PC-9 (cell line): ENCODE measurements around the gene CRTC3. TPM values are rescaled to one million over a fixed set of nuclear protein-coding genes. Genes with fewer than 3 reads are reported as not detected.

Experiments used
- BruUV-seq: library from RNA; stranded (reverse); fragments of 400-500 nt; replicated peaks from 2 replicates; lab custom pipeline; 2021; lab: Mats Ljungman, UMichigan
- CTCF ChIA-PET: fragments of 300-600 bp; sonication (Branson Sonifier 250); formaldehyde crosslinking; loops from one replicate; lab custom pipeline; 2022; ENCODE audit warnings: antibody characterized with exemption; lab: Charles Lee
- POLR2A ChIA-PET: fragments of 300-600 bp; sonication (Branson Sonifier 250); formaldehyde crosslinking; loops from one replicate; lab custom pipeline; 2022; ENCODE audit warnings: antibody characterized with exemption; ENCODE audit not compliant: unreplicated experiment; lab: Charles Lee
- DNase-seq, 2 experiments: peaks; one replicate each; pipeline versions ENCODE4 v3.0.0 to v3.0.0-alpha.2; 2015 to 2022; ENCODE audit warnings: mixed read lengths in 1 of 2
- H2AFZ ChIP-seq: fragments of 200-600 bp; sonication (generic); 2 replicates; pipeline ENCODE4 v1.8.1; 2017; ENCODE audit warnings: antibody characterized with exemption
- H3F3A ChIP-seq: fragments of 200-600 bp; sonication (generic); 2 replicates; pipeline ENCODE4 v1.8.1; 2017; ENCODE audit warnings: antibody characterized with exemption, mild to moderate bottlenecking, low read depth; ENCODE audit not compliant: insufficient read depth
- H3K27ac ChIP-seq: fragments of 200-600 bp; sonication (generic); 2 replicates; pipeline ENCODE4 v1.6.1; 2016; ENCODE audit warnings: mixed run types
- H3K27me3 ChIP-seq: fragments of 200-600 bp; sonication (generic); 2 replicates; pipeline ENCODE4 v1.6.1; 2016; ENCODE audit warnings: low read depth, mixed run types; ENCODE audit not compliant: insufficient read depth
- H3K36me3 ChIP-seq: fragments of 200-600 bp; sonication (generic); 2 replicates; pipeline ENCODE4 v1.6.1; 2016; ENCODE audit warnings: low read depth, mixed run types
- H3K4me1 ChIP-seq: fragments of 200-600 bp; sonication (generic); replicated peaks from 2 replicates; pipeline ENCODE4 v1.6.1; 2016; ENCODE audit warnings: mixed run types; ENCODE audit not compliant: insufficient read depth
- H3K4me2 ChIP-seq: fragments of 200-600 bp; sonication (generic); 2 replicates; pipeline ENCODE4 v1.6.1; 2017; ENCODE audit warnings: mixed run types
- H3K4me3 ChIP-seq: fragments of 200-600 bp; sonication (generic); 2 replicates; pipeline ENCODE4 v1.6.1; 2016; ENCODE audit warnings: mixed run types
- H3K79me2 ChIP-seq: fragments of 200-600 bp; sonication (generic); 2 replicates; pipeline ENCODE4 v1.6.1; 2017; ENCODE audit warnings: low read depth, mixed run types
- H3K9me2 ChIP-seq: fragments of 200-600 bp; sonication (generic); 2 replicates; pipeline ENCODE4 v1.8.1; 2017; ENCODE audit warnings: mild to moderate bottlenecking; ENCODE audit not compliant: insufficient read depth
- H3K9me3 ChIP-seq: fragments of 200-600 bp; sonication (generic); 2 replicates; pipeline ENCODE4 v1.8.1; 2016; ENCODE audit warnings: low read depth; ENCODE audit not compliant: insufficient read depth
- H4K20me1 ChIP-seq: fragments of 200-600 bp; sonication (generic); 2 replicates; pipeline ENCODE4 v1.8.1; 2017; ENCODE audit not compliant: insufficient read depth
- EZH2 ChIP-seq: fragments of 200-600 bp; sonication (generic); IDR thresholded peaks from 2 replicates; pipeline ENCODE4 v1.8.0; 2017; ENCODE audit warnings: antibody characterized with exemption, low read depth
- intact Hi-C: fragments of 100-400 bp; cut with micrococcal nuclease; formaldehyde crosslinking; loops from one replicate; pipeline ENCODE4 v1.10.0; 2022; ENCODE audit not compliant: unreplicated experiment
- total RNA-seq: library from RNA; stranded (reverse); gene quantifications from 2 replicates; pipeline ENCODE4 v1.2.3, GENCODE V29; 2021
- TF ChIP-seq, protein P1 (sequence below): fragments of 200-600 bp; sonication (generic); conservative IDR thresholded peaks from 2 replicates; pipeline ENCODE4 v1.6.1; 2017; ENCODE audit warnings: mixed run types, antibody characterized with exemption, mild to moderate bottlenecking, moderate library complexity

Gene CRTC3
- total RNA-seq, 1 experiment from 2014 or later = 18.6 TPM

GRCh38 chr15:90691369-90691768, 161.6 kb downstream of the CRTC3 start:
- H4K20me1 ChIP-seq = no peaks in the 10 kb centered on the region
- ChIA-PET POLR2A (no interaction called here), CTCF (no interaction called here)
- no peaks in the 10 kb centered on the region for H3K9me3 ChIP-seq
- DNase-seq = no peak
- H3K27me3 ChIP-seq = no peaks in the 10 kb centered on the region
- H3K4me1 ChIP-seq = no peaks in the 10 kb centered on the region
- no peak overlapping the region for H3K4me2 ChIP-seq
- no peak overlapping the region for H2AFZ ChIP-seq
- H3K36me3 ChIP-seq = no peaks in the 10 kb centered on the region
- H3K79me2 ChIP-seq = no peaks in the 10 kb centered on the region
- H3K27ac ChIP-seq = no peak overlapping the region
- TF ChIP-seq, protein P1, sequence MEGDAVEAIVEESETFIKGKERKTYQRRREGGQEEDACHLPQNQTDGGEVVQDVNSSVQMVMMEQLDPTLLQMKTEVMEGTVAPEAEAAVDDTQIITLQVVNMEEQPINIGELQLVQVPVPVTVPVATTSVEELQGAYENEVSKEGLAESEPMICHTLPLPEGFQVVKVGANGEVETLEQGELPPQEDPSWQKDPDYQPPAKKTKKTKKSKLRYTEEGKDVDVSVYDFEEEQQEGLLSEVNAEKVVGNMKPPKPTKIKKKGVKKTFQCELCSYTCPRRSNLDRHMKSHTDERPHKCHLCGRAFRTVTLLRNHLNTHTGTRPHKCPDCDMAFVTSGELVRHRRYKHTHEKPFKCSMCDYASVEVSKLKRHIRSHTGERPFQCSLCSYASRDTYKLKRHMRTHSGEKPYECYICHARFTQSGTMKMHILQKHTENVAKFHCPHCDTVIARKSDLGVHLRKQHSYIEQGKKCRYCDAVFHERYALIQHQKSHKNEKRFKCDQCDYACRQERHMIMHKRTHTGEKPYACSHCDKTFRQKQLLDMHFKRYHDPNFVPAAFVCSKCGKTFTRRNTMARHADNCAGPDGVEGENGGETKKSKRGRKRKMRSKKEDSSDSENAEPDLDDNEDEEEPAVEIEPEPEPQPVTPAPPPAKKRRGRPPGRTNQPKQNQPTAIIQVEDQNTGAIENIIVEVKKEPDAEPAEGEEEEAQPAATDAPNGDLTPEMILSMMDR = no peak
- TF ChIP-seq EZH2 = no peak
- no peak overlapping the region for H3K4me3 ChIP-seq
- no peaks in the 10 kb centered on the region for H3K9me2 ChIP-seq
- no peaks in the 10 kb centered on the region for H3F3A ChIP-seq
- intact Hi-C loops = loop anchor here (10.0 kb wide), 1 partner anchor 187 kb away; no protein-coding TSS in a partner anchor
- BruUV-seq = no TSS peak

DNA sequence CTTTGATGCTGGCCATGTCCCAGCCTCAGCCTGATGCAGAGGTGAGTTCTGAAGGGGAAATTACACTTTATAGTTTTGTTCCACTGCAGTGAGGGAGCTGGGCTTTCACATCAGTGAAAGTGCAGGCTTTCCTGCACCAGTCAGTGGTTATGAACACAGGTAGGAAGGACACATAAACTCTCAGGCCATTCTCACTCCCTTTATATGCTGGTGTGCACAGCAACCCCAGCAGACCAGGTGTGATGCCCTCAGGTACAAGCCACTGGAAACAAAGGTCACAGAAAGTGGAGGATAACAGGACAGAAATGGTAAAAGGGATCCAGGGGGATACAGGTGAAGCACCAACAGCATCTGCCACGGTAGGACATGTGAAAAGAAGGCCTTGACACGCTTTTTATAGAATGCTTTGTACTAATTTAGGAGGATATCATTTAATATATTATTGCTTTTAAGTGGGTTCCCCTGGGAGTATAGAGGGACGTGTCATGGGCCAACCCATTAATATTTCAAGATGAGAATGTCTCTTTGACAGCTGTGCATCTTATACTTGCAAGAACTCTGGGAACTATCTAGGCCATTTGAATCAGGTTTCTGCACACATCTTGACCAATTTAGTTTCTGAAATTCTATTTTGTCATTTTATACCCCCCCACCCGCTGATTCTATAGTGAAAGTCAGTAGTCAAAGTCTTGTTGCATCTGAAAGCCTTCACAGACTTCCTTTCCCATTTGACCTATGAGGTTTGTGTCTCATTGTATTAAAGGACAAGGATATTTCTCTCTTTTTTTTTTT, 162.5 kb downstream of the CRTC3 start:
- no peaks in the 10 kb centered on the region for H3K79me2 ChIP-seq
- H4K20me1 ChIP-seq = no peaks in the 10 kb centered on the region
- no peak overlapping the region for H2AFZ ChIP-seq
- H3K27ac ChIP-seq = no peak overlapping the region
- no peaks in the 10 kb centered on the region for H3K36me3 ChIP-seq
- no peaks in the 10 kb centered on the region for H3K4me1 ChIP-seq
- no peak overlapping the region for H3K4me3 ChIP-seq
- no peak overlapping the region for H3K4me2 ChIP-seq
- ChIA-PET CTCF (no interaction called here), POLR2A (no interaction called here)
- TF ChIP-seq, protein P1 = no peak
- TF ChIP-seq EZH2 = no peak
- no peaks in the 10 kb centered on the region for H3K27me3 ChIP-seq
- no peaks in the 10 kb centered on the region for H3K9me3 ChIP-seq
- no peaks in the 10 kb centered on the region for H3K9me2 ChIP-seq
- no peak for DNase-seq
- intact Hi-C loops = loop anchor here (10.0 kb wide), 1 partner anchor 187 kb away; no protein-coding TSS in a partner anchor
- H3F3A ChIP-seq = no peaks in the 10 kb centered on the region
- no TSS peak for BruUV-seq

Other genes with a start within 250 kb of the CRTC3 start
- 6.2 and 6.3 TPM in 2 replicates for gene ZNF774, start 177.6 kb upstream of the CRTC3 start, total RNA-seq
- gene IQGAP1, start 141.7 kb upstream of the CRTC3 start, total RNA-seq = 113 and 164 TPM in 2 replicates
- 15.1 and 19.1 TPM in 2 replicates for gene BLM, start 187.4 kb downstream of the CRTC3 start, total RNA-seq